GM21515 (cell line): ENCODE results near the gene POLE3.
"Not testable (repeated sequence)": the region's sequence is repeated elsewhere in the genome, so short reads cannot be mapped to it uniquely, and the experiment has no call there.

Source experiments
- ATAC-seq: cut with Tn5 transposase; IDR thresholded peaks from one replicate; pipeline ENCODE4 v1.9.1; 2021; ENCODE audit not compliant: unreplicated experiment

POLE3 gene

DNA sequence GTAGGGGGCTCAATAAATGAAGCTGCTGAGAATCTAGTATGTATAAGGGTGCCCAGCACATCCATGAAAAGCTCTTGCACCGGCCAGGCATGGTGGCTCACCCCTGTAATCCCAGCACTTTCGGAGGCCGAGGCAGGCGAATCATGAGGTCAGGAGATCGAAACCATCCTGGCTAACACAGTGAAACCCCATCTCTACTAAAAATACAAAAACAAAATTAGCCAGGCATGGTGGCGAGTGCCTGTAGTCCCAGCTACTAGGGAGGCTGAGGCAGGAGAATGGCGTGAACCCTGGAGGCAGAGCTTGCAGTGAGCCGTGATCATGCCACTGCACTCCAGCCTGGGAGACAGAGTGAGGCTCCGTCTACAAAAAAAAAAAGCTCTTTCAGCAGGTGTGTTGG, 4.1 kb downstream of the POLE3 start:
- ATAC-seq: not testable (repeated sequence)

DNA sequence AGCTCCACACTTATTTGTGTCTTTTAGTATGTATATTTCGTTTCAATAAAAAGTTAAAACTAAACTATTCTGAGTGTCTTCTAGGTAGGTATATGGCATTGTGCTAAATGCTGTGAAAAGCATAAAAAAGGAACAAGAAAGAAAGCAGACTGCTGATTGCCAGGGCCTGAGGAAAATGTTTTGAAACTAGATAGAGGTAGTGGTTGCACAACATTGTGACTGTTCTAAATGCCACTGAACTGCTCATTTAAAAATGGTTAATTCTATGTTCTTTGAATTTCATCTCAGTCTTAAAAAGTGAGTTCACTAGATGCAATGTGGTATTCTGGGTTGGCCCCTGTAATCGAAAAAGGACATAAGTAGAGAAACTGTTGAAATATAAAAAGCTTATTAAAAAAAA, 6.8 kb downstream of the POLE3 start:
- no peak for ATAC-seq

DNA sequence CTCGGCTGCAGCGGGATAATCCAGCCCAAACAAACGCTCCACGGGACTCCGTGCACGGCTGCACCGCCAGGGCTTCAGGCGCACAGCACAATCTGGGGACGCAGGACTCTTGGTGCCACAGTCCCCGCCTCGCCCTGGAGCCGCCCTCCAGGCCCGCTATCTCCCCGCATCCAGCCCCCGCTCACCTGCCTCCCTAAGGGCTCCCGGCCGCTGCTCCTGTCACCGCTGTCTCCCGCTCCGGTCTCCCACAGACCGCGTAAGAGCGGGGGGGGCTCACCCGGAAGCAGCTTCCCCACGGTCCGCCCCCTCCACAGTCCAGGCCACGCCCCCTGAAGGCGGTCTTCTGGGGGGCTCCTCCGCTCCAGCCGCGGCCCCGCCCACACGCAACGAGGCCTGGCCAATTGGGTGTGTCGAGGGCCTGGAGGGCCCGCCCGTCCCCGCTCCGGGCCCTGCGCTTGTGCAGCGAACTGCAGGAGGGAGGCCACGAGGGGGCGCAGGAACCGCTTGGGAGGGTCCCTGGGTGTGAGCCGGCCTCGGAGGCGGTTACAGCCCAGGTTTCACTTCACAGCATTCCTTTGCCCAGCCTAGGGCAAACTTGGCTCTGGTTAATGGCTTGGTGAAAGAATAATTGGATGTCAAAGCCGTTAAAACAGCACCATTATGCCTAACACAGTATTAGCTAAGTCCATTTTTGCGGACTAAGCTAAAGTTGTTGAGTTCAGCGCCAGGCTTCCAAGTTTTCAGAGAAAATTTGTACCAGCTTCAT, 9.3 kb downstream of the POLE3 start, which contains the start of gene ALAD:
Gene ALAD (minus strand): TSS at position 258 of the 766 bp plus-strand sequence. CDS start 7,725 bp downstream, outside the sequence.
- ATAC-seq: peak; percentile 96

DNA sequence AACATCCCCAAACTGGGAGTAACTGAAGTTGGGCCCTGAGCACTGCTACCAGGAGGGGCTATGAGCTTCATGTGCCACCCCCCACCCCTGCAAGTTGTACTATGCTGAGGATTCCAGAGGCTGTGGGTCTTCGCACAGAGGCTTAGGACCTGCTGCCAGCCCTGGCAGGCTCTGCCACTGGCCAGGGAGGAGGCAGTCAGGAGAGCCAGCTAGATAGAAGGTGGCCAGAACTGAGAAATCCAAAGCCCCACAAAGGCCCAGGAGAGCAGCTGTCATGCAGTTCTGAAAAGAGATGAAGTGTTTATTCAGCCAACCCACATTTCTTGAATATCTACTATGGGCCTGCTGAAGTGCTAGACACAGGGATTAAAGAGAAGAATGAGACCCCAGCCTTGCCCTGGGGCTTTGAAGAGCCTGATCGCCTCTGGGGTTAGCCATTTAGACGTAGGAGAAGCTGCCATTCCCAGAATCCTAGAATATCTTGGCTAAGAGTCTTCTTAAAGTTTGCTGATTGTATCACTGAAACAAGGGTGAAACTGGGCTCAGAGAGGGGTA, 10.8 kb downstream of the POLE3 start:
- no peak for ATAC-seq

GRCh38 chr9:113398796-113399195, 11.7 kb downstream of the POLE3 start:
- no peak for ATAC-seq

DNA sequence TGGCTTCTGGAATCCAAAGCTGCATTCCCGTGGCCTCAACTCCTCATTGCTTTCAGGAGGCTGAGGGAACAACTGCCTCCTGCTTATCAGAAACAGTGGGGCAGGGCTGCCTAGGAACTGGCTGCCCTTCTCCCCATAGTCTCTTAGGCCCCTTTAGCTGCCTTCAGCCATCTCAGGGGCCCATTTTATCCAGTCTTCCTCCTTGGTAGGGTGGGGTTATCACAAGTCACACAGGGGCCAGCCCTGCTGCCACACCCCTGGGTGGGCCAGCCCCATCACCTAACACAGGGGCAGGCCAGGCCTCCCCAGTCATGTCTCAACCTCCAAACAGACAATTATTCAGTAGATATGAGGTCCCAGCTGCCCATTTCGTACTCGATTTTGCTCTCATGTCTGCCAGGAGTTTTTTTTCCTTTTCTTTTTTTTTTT, 13.3 kb downstream of the POLE3 start:
- ATAC-seq: no peak

DNA sequence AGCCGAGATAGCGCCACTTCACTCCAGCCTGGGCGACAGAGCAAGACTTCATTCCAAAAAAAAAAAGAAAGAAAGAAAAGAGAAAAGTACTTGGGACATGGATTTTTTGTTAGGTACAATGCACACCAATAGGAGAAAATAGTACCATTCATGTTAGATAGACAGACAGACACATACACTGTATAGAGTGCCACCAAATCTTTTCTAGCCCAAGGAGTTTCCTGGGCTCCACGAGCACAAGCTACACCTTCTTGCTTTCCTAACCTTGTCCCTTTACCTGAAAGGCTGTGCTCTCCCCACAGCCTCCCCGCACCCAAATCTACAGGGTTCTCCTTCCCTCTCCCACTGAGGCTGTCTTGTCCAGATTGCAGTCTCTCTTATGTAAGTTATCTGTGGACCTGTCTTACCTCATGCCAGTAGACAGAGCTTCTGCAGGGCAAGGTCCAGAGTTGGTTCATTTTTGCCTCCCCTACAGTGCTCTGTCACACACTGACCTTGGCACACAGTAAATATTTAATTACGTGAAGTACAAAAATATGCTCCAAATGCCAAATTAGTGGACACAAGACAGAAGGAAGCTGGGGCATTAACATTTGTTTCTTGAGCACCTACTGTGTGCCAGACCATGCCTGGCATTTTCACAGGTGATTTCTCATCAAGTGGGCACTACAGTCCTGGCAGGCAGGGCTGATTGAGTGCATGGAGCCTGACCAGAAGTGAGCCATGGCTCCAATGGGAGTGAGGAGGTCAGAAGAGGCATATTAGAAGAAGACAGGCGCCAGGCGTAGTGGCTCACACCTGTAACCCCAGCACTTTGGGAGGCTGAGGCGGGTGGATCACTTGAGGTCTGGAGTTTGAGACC, 15.2 kb downstream of the POLE3 start:
- ATAC-seq: no peak

GRCh38 chr9:113393281-113393680, 17.2 kb downstream of the POLE3 start:
- ATAC-seq: no peak

DNA sequence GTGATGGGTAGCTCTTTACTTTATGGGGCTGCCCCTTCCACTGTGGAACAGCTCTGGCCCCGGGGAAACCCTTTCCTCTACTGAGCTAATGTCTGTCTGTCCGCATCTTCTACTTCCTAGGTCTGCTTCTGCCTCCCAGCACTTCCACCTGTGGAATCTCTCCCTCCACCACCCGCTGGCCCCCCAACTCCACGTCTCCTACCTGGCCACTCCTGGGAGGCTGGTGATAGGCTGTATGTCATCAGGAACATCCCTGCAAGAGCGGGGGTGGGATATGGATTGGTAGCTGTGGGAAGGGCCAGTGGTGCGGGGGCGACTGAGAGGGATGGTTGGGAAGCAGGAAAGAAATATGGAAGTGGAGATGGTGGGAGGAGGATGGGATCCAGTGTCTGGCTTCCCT, 18.6 kb downstream of the POLE3 start:
- ATAC-seq: no peak

- ATAC-seq: no peak
Observed at GRCh38 chr9:113390192-113390960, 20.1 kb downstream of the POLE3 start.

GRCh38 chr9:113389451-113389850, 21.0 kb downstream of the POLE3 start:
- no peak for ATAC-seq

GRCh38 chr9:113388833-113389232, 21.6 kb downstream of the POLE3 start:
- ATAC-seq: no peak

DNA sequence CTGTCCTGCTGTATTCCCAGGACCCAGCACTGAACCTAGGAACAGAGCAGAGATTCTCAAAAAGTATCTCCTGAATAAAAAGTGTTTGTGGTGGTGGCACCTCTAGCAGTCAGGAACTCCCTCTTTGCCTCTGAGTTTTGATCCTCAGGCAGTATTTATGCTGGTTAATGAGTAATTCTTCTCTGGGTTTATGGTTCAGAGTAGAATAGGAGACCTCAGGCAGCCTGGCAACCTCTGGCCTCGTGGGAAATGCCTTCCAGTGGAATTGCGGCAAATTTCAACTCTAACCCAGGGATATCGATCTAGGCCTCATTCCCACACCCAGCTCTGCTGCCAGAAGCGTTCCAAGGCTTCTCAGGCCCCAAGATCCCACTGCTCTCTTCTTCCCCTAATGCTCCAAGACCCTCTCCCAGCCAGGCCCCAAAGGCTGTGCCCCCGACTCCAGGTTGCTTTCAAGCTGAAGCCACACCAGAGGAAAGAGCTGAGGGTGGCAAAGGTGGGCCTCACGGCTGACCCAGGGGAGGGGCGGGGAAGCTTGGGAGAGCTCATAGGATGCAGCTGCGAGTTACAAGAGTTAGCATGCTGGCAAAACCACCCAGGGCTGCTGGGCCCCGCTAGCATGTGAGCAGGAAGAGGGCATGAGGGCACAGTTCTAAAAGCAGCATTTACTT, 22.8 kb downstream of the POLE3 start:
- no peak for ATAC-seq

GRCh38 chr9:113386571-113387393, 23.7 kb downstream of the POLE3 start:
- ATAC-seq: no peak

- no peak for ATAC-seq
Observed at GRCh38 chr9:113381909-113382411, 28.5 kb downstream of the POLE3 start.

DNA sequence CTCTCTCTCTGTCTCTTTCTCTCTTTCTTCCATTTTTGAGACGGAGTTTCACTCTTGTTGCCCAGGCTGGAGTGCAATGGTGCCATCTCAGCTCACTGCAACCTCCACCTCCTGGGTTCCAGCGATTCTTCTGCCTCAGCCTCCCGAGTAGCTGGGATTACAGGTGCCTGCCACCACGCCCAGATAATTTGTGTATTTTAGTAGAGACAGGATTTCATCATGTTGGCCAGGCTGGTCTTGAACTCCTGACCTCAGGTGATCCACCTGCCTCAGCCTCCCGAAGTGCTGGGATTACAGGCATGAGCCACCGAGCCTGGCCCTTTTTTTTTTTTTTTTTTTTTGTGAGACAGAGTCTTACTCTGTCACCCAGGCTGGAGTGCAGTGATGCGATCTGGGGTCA, 29.0 kb downstream of the POLE3 start:
- ATAC-seq: not testable (repeated sequence)

DNA sequence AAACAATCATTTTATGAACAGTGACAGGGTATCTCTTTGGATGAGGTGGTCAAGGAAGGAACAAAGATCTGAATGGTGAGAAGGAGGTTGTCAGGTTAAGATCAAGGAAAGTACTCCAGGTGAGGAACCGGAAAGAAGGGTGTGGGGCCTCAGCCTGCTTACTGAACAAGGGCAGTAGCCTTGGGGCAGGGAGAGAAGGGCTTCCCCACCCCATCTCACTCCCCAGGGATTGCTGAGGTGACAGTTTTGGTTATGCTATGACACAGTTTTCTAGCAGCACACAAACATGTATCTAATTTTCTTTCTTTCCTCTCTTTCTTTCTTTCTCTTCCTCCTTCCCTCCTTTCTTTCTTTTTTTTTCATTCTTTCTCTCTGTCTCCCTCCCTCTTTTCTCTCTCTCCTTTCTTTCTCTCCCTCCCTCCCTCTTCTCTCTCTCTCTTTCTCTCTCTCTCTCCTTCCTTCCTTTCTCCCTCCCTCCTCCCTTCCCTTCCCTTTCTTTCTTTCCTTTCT, 29.6 kb downstream of the POLE3 start:
- peak; percentile 43 for ATAC-seq

GRCh38 chr9:113379829-113380210, 30.7 kb downstream of the POLE3 start:
- ATAC-seq: not testable (repeated sequence)
